CD8-positive, alpha-beta memory T cell (primary cell): ENCODE data around the gene PPIE. TPM values are rescaled to one million over a fixed set of nuclear protein-coding genes. Genes with fewer than 3 reads are reported as not detected.

Experiments
- CTCF ChIA-PET: fragments of 350-600 bp; sonication (Branson Sonifier 250); formaldehyde crosslinking; loops from one replicate; lab custom pipeline; 2021; ENCODE audit warnings: antibody characterized with exemption; lab: Charles Lee
- POLR2A ChIA-PET: fragments of 350-600 bp; sonication (Branson Sonifier 250); formaldehyde crosslinking; loops from one replicate; lab custom pipeline; 2021; ENCODE audit warnings: antibody characterized with exemption; lab: Charles Lee
- DNase-seq, 5 donors: peaks; one replicate each; pipeline versions ENCODE4 v3.0.0 to v3.0.0-alpha.2; 2020 to 2022; ENCODE audit warnings: mixed read lengths in 1 of 5
- H3K27ac ChIP-seq: one replicate; pipeline ENCODE4 v1.7.0; 2013; ENCODE audit warnings: low read depth, mild to moderate bottlenecking, low read length, moderate library complexity
- H3K27me3 ChIP-seq: 2 replicates; pipeline ENCODE4 v1.7.0; 2013; ENCODE audit warnings: low read length, mild to moderate bottlenecking; ENCODE audit not compliant: insufficient read depth, poor library complexity, severe bottlenecking
- H3K36me3 ChIP-seq: 2 replicates; pipeline ENCODE4 v1.7.0; 2013; ENCODE audit warnings: mild to moderate bottlenecking, low read length, moderate library complexity; ENCODE audit not compliant: insufficient read depth
- H3K4me1 ChIP-seq: 2 replicates; pipeline ENCODE4 v1.7.0; 2013; ENCODE audit warnings: mild to moderate bottlenecking, low read length, moderate library complexity; ENCODE audit not compliant: insufficient read depth
- H3K4me3 ChIP-seq: 2 replicates; pipeline ENCODE4 v1.7.0; 2013; ENCODE audit warnings: mild to moderate bottlenecking, low read length
- H3K9me3 ChIP-seq: 2 replicates; pipeline ENCODE4 v1.7.0; 2013; ENCODE audit warnings: mild to moderate bottlenecking, low read length
- H3K27ac Mint-ChIP-seq, 8 donors: one replicate each; pipeline ENCODE4 v1.8.0; 2020 to 2021; ENCODE audit warnings: mixed read lengths in 8 of 8, mild to moderate bottlenecking in 6 of 8, inconsistent platforms in 3 of 8, moderate library complexity in 3 of 8
- H3K27me3 Mint-ChIP-seq, 2 donors: one replicate each; pipeline ENCODE4 v1.8.0; 2020 to 2021; ENCODE audit warnings: mixed read lengths in 2 of 2, mild to moderate bottlenecking in 1 of 2, moderate library complexity in 1 of 2
- H3K36me3 Mint-ChIP-seq, 3 donors: one replicate each; pipeline ENCODE4 v1.8.0; 2020 to 2021; ENCODE audit warnings: mixed read lengths in 3 of 3, inconsistent platforms in 1 of 3, mild to moderate bottlenecking in 1 of 3
- H3K4me1 Mint-ChIP-seq, 3 donors: one replicate each; pipeline ENCODE4 v1.8.0; 2020 to 2021; ENCODE audit warnings: mixed read lengths in 3 of 3, inconsistent platforms in 1 of 3, mild to moderate bottlenecking in 1 of 3
- H3K4me3 Mint-ChIP-seq, 7 donors: one replicate each; pipeline ENCODE4 v1.8.0; 2020 to 2021; ENCODE audit warnings: mixed read lengths in 7 of 7, mild to moderate bottlenecking in 6 of 7, moderate library complexity in 4 of 7, inconsistent platforms in 2 of 7
- H3K9me3 Mint-ChIP-seq, 5 donors: one replicate each; pipeline ENCODE4 v1.8.0; 2020 to 2022; ENCODE audit warnings: mixed read lengths in 5 of 5, mild to moderate bottlenecking in 3 of 5, moderate library complexity in 2 of 5, inconsistent platforms in 1 of 5
- polyA plus RNA-seq: library from polyadenylated mRNA; unstranded; fragments of 300-500 nt; fragmentation: Illumina TruSeq; gene quantifications from one replicate; pipeline ENCODE4 v1.2.3, GENCODE V29; 2021
- total RNA-seq, 2 experiments: library from RNA; stranded (reverse); gene quantifications; one replicate each; pipeline ENCODE4 v1.2.3, GENCODE V29; 2021

PPIE gene
- total and polyA plus RNA-seq, 3 experiments from 2014 or later: 61.2 to 78.3 (median 65.2) TPM

DNA sequence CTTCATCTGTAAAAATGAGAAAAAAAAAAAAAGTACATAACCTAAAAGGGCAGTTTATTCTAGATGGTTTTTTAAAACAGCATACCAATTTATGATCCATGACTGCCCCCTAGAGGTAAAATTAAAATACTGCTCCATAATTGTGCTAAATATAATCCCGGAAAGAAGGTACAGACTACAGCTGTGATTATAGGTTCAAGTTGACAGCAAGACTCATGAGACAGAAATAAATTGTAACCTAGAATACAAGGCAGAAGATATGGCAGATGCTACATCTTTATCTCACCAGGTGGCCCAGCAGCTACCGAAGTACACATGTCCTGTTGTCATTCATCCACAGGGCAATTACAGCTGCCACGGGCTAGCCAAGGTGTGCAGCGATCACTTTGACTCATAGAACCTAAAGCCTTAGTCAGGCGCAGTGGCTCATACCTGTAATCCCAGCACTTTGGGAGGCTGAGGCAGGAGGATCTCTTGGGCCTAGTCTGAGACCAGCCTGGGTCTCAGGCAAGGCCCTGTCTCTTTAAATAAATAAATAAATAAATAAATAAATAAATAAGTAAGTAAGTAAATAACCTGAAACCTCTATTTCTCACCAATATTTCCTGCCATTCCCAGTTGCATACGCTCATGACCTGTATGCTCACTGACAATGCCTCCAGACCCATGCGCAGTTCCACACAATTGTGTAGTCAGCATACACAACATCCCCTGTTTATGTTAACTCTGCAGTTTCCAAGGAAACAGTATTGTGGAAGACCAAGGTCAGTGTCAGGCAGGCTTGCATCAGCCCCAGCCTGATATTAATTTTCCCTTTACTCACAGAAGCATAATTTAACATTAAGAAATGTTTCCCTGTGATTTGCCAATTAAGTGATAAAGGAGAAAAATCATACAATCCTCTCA lies 18.3 kb upstream of the PPIE start:
- H3K27me3 Mint-ChIP-seq: peaks cover 15 to 39% of the 10 kb centered on the region in 2 donors
- CTCF ChIA-PET: interaction anchor here (0.7 to 2.2 kb wide), 14 partner anchors 14 to 1283 kb away, joined by 3 to 15 read pairs (median 4); partner anchors contain the start of genes HPCAL4 and NT5C1A
- no peaks in the 10 kb centered on the region for H3K4me1 Mint-ChIP-seq
- peak in 2 of 5 donors; percentile 54 to 68 for DNase-seq
- H3K36me3 Mint-ChIP-seq: no peaks in the 10 kb centered on the region
- Histone ChIP-seq H3K4me1 (no peaks in the 10 kb centered on the region), H3K27me3 (peaks cover 16% of the 10 kb centered on the region), H3K4me3 (no peak overlapping the region), H3K27ac (no peak overlapping the region), H3K9me3 (no peaks in the 10 kb centered on the region), H3K36me3 (no peaks in the 10 kb centered on the region)
- H3K9me3 Mint-ChIP-seq: no peaks in the 10 kb centered on the region
- no peak overlapping the region for H3K27ac Mint-ChIP-seq
- POLR2A ChIA-PET: interaction anchor here (0.8 to 1.3 kb wide), 2 partner anchors 18 to 48 kb away, joined by 3 to 5 read pairs; partner anchors contain the start of gene PPIE
- H3K4me3 Mint-ChIP-seq: no peak overlapping the region

DNA sequence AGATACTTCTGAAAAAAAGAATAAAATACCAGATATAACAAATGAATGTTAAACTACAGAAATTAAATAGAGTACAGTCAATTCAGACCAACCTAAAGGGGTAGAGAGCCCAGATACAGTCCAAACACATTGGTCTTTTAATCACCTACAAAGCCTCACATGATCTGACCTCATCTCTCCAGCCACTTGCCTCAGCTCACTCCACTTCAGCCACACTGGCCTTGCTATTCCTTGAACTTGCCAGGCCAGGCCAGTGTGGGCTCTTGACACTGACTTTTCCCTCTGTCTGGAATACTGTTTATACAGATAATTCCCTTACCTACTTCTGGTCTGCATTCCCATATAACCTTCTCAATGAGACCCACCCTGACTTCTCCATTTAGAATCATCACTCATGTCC lies 17.0 kb upstream of the PPIE start:
- Mint-ChIP-seq H3K36me3 (no peaks in the 10 kb centered on the region), H3K4me1 (no peaks in the 10 kb centered on the region), H3K27ac (no peak overlapping the region), H3K9me3 (no peaks in the 10 kb centered on the region), H3K27me3 (peaks cover 16 to 41% of the 10 kb centered on the region in 2 donors), H3K4me3 (no peak overlapping the region)
- H3K4me1 ChIP-seq: no peaks in the 10 kb centered on the region
- peaks cover 16% of the 10 kb centered on the region for H3K27me3 ChIP-seq
- CTCF ChIA-PET: interaction anchor here (2.2 kb wide), 2 partner anchors 111 to 115 kb away, joined by 9 to 12 read pairs; no protein-coding TSS in a partner anchor
- POLR2A ChIA-PET: no interaction called here
- H3K4me3 ChIP-seq: no peak overlapping the region
- DNase-seq: no peak
- no peak overlapping the region for H3K27ac ChIP-seq
- H3K9me3 ChIP-seq: no peaks in the 10 kb centered on the region
- no peaks in the 10 kb centered on the region for H3K36me3 ChIP-seq

DNA sequence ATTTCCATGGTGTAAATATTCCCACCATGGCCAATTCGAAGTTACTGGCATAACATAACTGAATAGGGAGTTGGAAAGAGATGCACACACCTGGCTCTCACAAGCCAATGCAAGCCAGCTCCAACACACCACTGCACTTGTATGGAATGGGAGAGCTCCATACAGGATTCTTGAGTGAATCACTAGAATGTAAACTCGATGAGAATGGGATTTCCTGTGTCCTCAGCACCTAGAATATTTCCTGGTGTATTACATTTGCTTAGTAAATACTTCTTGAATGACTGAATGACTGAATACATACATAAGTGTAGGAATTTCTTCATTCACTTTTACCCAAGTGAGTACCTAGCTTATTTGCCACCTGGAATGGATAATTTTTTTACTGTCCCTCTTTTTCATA lies 16.2 kb upstream of the PPIE start:
- Mint-ChIP-seq H3K27me3 (peaks cover 20 to 41% of the 10 kb centered on the region in 2 donors), H3K36me3 (no peaks in the 10 kb centered on the region), H3K4me3 (no peak overlapping the region), H3K9me3 (no peaks in the 10 kb centered on the region), H3K4me1 (peaks cover 0 to 4% (median 2%) of the 10 kb centered on the region in 3 donors), H3K27ac (no peak overlapping the region)
- Histone ChIP-seq H3K4me3 (no peak overlapping the region), H3K4me1 (no peaks in the 10 kb centered on the region), H3K27ac (no peak overlapping the region), H3K36me3 (no peaks in the 10 kb centered on the region), H3K9me3 (no peaks in the 10 kb centered on the region), H3K27me3 (peaks cover 15% of the 10 kb centered on the region)
- no peak for DNase-seq
- CTCF ChIA-PET: interaction anchor here (1.2 to 2.2 kb wide), 2 partner anchors 50 to 116 kb away, joined by 3 to 9 read pairs; no protein-coding TSS in a partner anchor
- POLR2A ChIA-PET: interaction anchor here (0.6 kb wide), 1 partner anchor 41 kb away, joined by 9 read pairs; no protein-coding TSS in a partner anchor

DNA sequence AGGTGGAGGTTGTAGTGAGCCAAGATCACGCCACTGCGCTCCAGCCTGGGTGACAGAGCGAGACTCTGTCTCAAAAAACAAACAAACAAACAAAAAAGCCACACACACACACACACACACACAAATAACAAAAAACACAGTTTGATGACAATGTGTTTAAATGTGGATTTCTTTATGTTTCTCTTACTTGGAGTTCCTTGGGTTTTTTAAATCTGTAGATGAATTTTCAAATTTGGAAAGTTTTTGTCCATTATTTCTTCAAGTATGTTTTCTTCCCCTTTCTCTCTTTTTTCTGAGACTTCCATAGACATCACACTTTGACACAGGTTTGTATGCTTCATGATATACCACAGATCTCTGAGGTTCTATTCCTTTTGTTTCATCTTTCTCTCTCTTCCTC lies 12.1 kb upstream of the PPIE start:
- H3K4me1 Mint-ChIP-seq: peaks cover 0 to 4% (median 2%) of the 10 kb centered on the region in 3 donors
- H3K4me3 Mint-ChIP-seq: no peak overlapping the region
- H3K9me3 Mint-ChIP-seq: no peaks in the 10 kb centered on the region
- ChIA-PET CTCF (no interaction called here), POLR2A (no interaction called here)
- H3K27me3 ChIP-seq: peaks cover 22% of the 10 kb centered on the region
- no peaks in the 10 kb centered on the region for H3K36me3 Mint-ChIP-seq
- no peak overlapping the region for H3K27ac ChIP-seq
- no peaks in the 10 kb centered on the region for H3K36me3 ChIP-seq
- H3K4me1 ChIP-seq: no peaks in the 10 kb centered on the region
- no peak for DNase-seq
- no peak overlapping the region for H3K27ac Mint-ChIP-seq
- H3K9me3 ChIP-seq: no peaks in the 10 kb centered on the region
- H3K27me3 Mint-ChIP-seq: peaks cover 41 to 64% of the 10 kb centered on the region in 2 donors
- no peak overlapping the region for H3K4me3 ChIP-seq

DNA sequence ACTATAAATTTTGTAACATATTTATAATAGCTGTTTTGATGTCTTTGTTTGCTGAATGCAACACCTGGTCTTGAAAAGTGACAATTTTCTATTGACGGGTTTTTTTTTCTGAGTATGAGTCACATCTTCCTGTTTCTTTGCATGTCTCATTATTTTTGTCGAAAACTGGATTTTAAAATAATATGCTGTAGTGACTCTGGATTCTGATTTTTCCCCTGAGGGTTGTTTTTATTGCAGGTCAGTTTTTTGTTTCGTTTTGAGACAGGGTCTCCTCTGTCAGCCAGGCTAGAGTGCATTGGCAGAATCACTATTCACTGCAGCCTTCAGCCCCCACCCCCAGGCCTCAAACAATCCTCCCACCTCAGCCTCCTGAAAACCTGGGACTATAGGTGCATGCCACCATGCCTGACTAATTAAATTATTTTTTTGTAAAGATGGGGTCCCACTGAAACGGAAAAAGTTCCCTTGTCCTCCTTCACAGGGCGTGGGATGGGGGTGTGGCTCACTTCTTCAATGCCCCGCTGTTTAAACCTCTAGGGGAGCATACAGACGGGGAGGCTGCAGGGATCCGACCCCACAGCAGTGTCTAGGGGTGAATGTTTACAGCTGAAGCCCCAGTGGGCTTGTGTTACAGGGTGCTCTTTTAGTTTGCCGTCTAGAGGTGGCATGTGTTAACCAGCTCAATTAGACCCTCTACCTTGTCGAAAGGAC lies 11.3 kb upstream of the PPIE start:
- no peaks in the 10 kb centered on the region for H3K36me3 Mint-ChIP-seq
- H3K4me1 Mint-ChIP-seq: peaks cover 0 to 4% (median 2%) of the 10 kb centered on the region in 3 donors
- Histone ChIP-seq H3K4me3 (no peak overlapping the region), H3K27ac (no peak overlapping the region), H3K9me3 (no peaks in the 10 kb centered on the region), H3K4me1 (no peaks in the 10 kb centered on the region), H3K27me3 (peaks cover 22% of the 10 kb centered on the region), H3K36me3 (no peaks in the 10 kb centered on the region)
- no peak for DNase-seq
- peak overlapping the region in 2 of 7 donors; percentile 45 to 58 for H3K4me3 Mint-ChIP-seq
- peaks cover 41 to 66% of the 10 kb centered on the region in 2 donors for H3K27me3 Mint-ChIP-seq
- ChIA-PET POLR2A (no interaction called here), CTCF (no interaction called here)
- no peak overlapping the region for H3K27ac Mint-ChIP-seq
- no peaks in the 10 kb centered on the region for H3K9me3 Mint-ChIP-seq

DNA sequence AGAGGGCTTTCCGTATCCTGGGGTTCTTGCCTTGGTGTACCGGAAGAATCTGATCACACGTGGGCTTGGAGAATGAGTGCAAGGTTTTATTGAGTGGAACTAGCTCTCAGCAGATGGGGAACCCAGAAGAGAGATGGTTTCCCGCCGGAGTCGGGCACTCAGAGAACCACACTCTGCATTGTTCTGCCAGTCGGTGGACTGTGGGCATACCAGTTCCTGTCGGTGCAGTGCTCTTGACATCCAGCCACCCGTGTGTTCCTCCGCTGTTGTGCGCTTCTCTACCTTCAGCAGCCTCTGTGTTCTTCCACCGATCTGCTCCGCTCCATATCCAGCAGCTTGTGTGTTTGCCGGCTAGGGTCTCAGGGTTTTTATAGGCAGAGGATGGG lies 10.8 kb upstream of the PPIE start:
- Histone ChIP-seq H3K36me3 (no peaks in the 10 kb centered on the region), H3K4me1 (no peaks in the 10 kb centered on the region), H3K9me3 (no peaks in the 10 kb centered on the region), H3K27me3 (peaks cover 24% of the 10 kb centered on the region), H3K27ac (no peak overlapping the region), H3K4me3 (no peak overlapping the region)
- H3K27ac Mint-ChIP-seq: no peak overlapping the region
- peak overlapping the region in 2 of 7 donors; percentile 33 to 58 for H3K4me3 Mint-ChIP-seq
- H3K27me3 Mint-ChIP-seq: peaks cover 45 to 71% of the 10 kb centered on the region in 2 donors
- H3K9me3 Mint-ChIP-seq: no peaks in the 10 kb centered on the region
- no peak for DNase-seq
- CTCF ChIA-PET: no interaction called here
- peaks cover 0 to 4% (median 2%) of the 10 kb centered on the region in 3 donors for H3K4me1 Mint-ChIP-seq
- POLR2A ChIA-PET: no interaction called here
- no peaks in the 10 kb centered on the region for H3K36me3 Mint-ChIP-seq

DNA sequence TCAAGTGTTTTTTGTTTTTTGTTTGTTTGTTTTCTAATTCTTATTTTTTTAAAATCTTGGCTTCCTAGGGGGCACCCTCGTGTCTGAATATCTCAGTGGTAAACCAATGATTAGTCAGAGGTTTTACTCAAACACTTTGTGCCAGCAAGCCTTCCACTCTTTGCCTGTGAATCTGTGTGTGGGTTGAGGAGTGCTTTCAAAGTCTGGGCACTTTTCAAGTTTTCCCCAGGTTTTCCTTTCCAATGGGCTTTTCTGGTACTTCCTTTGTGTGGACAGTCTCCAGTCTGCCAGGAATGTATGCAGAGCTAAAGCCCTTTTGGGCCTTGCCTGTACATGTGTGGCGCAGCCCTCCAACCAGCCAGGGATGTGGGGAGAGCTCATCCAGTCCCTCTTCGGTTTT lies 9.7 kb upstream of the PPIE start:
- no peaks in the 10 kb centered on the region for H3K36me3 Mint-ChIP-seq
- H3K36me3 ChIP-seq: no peaks in the 10 kb centered on the region
- H3K9me3 ChIP-seq: no peaks in the 10 kb centered on the region
- POLR2A ChIA-PET: no interaction called here
- H3K9me3 Mint-ChIP-seq: no peaks in the 10 kb centered on the region
- CTCF ChIA-PET: no interaction called here
- no peak overlapping the region for H3K4me3 ChIP-seq
- H3K27me3 Mint-ChIP-seq: peaks cover 52 to 81% of the 10 kb centered on the region in 2 donors
- H3K4me1 Mint-ChIP-seq: peaks cover 0 to 4% (median 2%) of the 10 kb centered on the region in 3 donors
- H3K27ac Mint-ChIP-seq: no peak overlapping the region
- no peak for DNase-seq
- H3K4me1 ChIP-seq: no peaks in the 10 kb centered on the region
- H3K27ac ChIP-seq: no peak overlapping the region
- peaks cover 25% of the 10 kb centered on the region for H3K27me3 ChIP-seq
- H3K4me3 Mint-ChIP-seq: no peak overlapping the region

DNA sequence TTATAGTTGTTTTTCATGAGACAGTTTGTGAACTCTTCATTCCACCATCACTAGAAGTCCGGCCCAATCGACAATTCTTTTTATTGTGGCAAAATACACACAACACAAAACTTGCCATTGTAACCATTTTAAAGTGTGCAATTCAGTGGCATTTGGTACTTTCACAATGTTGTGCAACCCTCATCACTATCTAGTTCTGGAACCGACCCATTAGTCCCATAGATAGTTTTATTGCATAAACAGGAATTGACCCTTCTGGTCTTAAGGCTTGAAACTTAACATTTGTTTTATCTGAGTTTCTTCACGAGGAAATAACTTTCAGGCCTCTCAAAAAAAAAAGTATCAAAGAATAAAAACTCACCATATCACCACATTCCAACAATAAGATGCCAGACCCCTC lies 8.8 kb upstream of the PPIE start:
- Mint-ChIP-seq H3K9me3 (no peaks in the 10 kb centered on the region), H3K36me3 (no peaks in the 10 kb centered on the region), H3K4me3 (no peak overlapping the region), H3K27me3 (peaks cover 49 to 79% of the 10 kb centered on the region in 2 donors), H3K4me1 (peaks cover 0 to 4% (median 2%) of the 10 kb centered on the region in 3 donors), H3K27ac (no peak overlapping the region)
- H3K36me3 ChIP-seq: no peaks in the 10 kb centered on the region
- H3K27me3 ChIP-seq: peaks cover 23% of the 10 kb centered on the region
- H3K4me3 ChIP-seq: no peak overlapping the region
- no peak for DNase-seq
- H3K4me1 ChIP-seq: no peaks in the 10 kb centered on the region
- H3K9me3 ChIP-seq: no peaks in the 10 kb centered on the region
- ChIA-PET CTCF (no interaction called here), POLR2A (no interaction called here)
- no peak overlapping the region for H3K27ac ChIP-seq
